CD1c-positive myeloid dendritic cell (primary cell): ENCODE data around the gene DDA1.
"Not testable (repeated sequence)": the region's sequence is repeated elsewhere in the genome, so short reads cannot be mapped to it uniquely, and the experiment has no call there.

Experiments
- DNase-seq: peaks from one replicate; pipeline ENCODE4 v3.0.0-alpha.2; 2016; ENCODE audit errors: extremely low spot score

The DDA1 gene

DNA sequence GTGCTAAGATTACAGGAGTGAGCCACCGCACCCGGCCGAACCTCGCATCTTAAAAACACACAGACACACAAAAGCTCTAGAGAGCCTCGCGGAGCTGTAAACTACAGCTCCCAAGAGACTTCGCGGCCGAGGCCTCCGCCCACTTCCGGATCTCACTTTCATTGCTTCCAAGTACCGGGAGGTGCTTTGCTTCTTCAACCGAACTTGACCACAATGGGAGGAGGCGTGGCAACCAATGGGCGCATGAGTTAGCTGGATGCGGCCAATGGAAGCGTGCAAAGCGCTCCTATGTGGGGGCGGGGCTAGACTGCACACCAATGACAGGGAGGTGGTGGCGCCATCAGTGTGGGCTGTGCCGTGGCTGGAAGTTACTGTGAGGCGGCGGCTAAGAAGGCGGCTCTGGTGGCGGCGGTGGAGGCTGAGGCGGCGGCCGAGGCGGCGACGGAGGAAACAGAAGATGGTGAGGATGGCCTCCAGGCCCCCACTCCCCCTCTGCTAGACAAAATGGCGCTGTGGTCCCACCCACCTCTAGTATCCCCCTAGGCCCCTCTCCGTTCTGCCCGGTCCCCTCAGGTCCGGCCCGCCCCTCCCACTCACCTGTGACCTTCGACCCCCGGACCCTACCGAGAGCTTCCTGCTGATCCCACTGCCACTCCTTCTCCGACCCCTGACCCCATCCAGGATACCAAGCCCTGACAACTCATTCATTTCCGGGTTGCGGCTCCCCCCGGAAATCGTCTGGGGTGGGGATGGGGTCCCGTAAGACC lies at the start of gene DDA1:
Gene DDA1, plus strand, starts transcription at position 366 of the 767 bp plus-strand sequence. Its CDS starts 92 bp downstream, at position 458.
- peak; percentile 100 for DNase-seq

DNA sequence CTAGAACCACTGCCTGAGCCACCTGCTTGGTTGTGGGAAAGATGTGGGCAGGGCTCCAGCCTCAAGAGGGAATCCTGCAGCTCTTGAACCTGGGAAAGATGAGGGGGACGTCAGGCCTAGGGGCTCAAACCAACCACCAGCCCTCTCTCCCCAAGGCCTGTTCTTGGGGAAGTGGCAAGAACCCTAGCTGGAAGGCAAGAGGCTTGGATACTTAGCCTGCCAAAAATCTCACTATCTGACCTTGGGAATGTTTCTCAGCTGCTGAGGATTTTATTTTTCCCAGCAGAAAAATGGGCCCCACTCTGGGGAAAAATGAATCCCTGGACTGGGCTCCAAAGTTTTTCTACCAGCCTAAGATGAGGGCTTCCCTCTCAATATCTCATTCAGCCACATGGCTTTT lies 49.4 kb upstream of the DDA1 start:
- no peak for DNase-seq

DNA sequence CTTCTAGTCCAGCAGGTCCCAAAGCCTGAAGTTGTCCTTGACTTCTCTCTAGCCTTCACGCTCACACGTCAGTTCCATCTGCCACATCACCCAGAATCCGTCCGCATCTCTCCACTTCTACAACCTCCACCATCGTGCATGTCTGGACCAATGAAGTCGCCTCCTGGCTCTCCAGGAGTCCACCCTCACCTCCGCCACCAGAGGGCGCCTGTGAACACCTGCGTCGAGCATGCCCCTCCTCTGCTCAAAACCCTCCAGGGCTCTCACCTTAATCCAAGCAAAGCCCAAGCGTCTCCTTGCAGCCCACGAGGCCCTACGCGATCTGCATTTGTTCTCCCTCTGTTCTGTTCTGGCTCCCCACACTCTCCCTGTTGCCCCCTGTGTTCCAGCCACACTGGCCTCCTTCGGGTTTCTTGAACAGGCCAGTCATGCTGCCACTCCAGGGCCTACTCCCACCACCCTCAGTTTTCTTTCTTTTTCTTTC lies 48.5 kb upstream of the DDA1 start:
- peak; percentile 91 for DNase-seq

DNA sequence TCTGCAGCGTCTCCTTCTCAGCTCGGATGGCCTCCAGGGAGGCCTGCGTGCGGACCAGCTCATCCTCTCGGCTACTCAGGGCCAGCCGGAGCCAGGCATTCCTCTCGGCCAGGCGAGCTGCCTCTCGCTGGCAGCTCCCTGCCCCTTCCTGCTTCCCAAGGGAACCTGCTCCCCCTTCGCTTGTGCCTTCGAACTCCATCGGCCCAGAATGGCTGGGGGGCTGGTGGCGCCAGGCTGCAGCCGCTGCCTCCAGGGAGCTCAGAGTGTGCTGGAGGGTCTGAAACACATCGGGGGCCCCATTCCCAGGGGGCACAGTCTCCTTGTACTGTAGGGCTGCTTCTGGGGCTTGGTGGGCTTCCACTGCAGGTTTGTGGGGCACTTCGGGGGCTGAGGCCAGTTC lies 46.8 kb upstream of the DDA1 start:
- DNase-seq: no peak

- DNase-seq: no peak
Measured at GRCh38 chr19:17263712-17264640, 45.4 kb upstream of the DDA1 start.

- DNase-seq: no peak
Measured at GRCh38 chr19:17264641-17264979, 44.8 kb upstream of the DDA1 start, which contains the start of gene USHBP1. Gene USHBP1, minus strand, starts transcription at chr19:17264745. Its CDS starts 446 bp downstream, at chr19:17264299.

DNA sequence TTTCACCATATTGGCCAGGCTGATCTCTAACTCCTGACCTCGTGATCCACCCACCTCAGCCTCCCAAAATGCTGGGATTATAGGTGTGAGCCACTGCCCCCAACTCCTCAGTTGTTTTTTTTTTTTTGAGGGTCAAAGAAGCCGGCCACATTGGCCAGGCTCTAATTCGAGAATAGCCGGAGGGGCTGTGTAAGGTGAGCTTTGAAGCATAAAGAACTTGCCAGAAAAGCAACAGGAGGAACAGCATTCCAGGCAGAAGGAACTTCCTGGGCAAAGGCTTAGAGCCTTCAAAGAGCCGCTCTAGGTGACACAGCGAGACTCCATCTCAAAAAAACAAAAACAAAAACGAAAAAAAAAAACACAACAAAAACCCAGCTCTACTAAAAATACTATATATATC lies 43.3 kb upstream of the DDA1 start:
- no peak for DNase-seq

- DNase-seq: no peak
Measured at GRCh38 chr19:17266589-17266974, 42.8 kb upstream of the DDA1 start.

DNA sequence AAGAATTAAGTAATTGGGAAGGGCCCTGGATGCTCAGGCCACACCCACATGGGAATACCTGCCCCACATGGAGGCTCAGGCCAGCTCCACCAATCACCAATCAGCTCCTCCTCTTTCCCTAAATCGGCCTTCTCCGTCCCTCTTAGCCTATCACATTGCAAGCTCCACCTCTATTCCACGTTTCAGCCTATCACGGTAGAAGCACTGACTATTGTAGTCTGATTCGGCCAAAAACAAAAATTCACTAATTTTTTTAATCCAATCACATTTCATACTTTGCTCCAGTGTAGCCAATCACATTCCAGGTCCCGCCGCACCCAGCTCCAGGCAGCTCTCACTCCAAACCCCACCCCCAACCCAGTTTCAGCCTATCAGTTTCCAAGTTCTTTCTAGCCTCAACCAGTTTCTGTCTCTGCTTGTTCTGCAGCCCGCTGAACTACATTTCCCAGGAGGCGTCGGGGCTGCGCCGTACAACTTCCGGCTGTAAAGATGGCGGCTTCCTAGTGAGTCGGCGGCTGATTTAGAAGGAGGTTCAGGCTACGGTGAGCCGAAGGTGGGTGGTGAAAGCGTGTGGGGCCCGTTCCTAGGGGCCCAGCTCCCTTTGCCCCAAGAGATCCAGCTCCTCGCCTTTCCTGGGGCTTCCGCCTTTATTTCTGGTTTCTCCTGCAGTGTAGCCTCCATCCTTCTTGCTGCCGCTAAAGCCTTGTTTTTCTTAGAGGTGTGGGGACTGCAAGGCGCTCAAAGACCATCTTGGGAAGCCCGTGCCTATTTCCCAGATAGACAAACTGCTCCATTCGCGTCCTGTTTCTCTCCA lies 42.2 kb upstream of the DDA1 start, which contains the start of gene BABAM1:
Gene BABAM1, plus strand, starts transcription at position 469 of the 814 bp plus-strand sequence. CDS start 1,364 bp downstream, outside the sequence.
- DNase-seq: peak; percentile 98

DNA sequence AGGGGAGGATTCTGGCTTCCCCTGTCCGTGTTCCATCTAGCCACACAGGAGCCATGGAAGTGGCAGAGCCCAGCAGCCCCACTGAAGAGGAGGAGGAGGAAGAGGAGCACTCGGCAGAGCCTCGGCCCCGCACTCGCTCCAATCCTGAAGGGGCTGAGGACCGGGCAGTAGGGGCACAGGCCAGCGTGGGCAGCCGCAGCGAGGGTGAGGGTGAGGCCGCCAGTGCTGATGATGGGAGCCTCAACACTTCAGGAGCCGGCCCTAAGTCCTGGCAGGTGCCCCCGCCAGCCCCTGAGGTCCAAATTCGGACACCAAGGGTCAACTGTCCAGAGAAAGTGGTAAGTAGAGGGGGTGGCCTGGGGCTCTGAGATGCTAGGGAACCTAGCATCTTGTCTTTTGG lies 40.6 kb upstream of the DDA1 start:
- DNase-seq: no peak

DNA sequence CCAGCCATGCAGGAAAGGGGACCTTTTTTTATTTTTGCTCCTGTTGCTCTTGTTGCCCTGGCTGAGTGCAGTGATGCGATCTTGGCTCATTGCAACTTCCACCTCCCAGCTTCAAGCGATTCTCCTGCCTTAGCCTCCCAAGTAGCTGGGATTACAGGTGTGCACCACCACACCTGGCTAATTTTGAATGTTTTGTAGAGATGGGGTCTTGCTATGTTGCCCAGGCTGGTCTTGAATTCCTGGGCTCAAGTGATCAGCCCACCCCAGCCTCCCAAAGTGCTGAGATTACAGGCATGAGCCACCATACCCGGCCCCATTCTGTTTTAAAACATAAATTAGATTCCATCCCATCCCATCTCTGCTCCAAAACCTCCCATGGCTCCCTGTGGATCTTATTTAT lies 34.5 kb upstream of the DDA1 start:
- not testable (repeated sequence) for DNase-seq

GRCh38 chr19:17275441-17276175 lies 33.8 kb upstream of the DDA1 start:
- DNase-seq: no peak

GRCh38 chr19:17279436-17279835 lies 29.9 kb upstream of the DDA1 start:
- DNase-seq: no peak

DNA sequence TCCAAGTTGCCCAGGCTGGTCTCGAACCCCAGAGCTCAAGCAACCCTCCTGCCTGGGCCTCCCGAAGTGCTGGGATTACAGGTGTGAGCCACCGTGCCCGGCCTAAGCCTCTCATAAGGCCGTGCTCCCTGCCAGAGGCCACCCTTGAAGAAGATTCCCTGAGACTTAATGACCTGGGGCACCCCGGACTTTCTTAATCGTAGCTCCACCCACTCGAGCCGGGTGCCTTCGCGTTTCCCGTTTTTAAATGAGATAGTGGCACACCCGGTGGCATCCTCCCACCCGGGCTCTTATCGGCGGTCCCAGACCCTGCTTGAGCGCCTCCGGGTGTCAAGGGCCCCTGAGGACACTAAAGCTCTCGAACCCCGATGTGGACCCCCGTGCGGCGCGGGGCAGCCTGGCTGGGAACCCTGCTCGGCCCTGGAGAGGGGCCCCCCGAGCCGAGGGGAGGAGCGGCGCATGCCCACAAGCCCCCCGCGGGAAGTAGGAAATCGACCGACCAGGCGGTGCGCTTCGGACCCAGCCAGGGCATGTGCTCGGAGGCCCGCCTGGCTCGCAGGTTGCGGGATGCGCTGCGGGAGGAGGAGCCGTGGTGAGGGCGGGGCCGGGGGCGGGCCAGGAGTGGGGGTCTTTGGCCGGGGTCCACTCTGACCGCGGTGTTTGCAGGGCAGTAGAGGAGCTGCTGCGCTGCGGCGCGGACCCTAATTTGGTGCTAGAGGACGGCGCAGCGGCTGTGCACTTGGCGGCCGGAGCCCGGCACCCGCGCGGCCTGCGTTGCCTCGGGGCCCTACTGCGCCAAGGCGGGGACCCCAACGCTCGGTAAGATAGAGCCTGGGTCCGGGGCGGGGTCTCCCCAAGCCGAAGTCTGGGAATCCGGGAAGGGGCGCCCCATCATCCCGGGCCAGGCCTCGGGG lies 27.7 kb upstream of the DDA1 start, which contains the start of gene ANKLE1:
Gene ANKLE1, plus strand, starts transcription at position 511 of the 914 bp plus-strand sequence. Its CDS starts 20 bp downstream, at position 531.
- peak; percentile 84 for DNase-seq

GRCh38 chr19:17282488-17283125 lies 26.8 kb upstream of the DDA1 start:
- DNase-seq: peak; percentile 82

DNA sequence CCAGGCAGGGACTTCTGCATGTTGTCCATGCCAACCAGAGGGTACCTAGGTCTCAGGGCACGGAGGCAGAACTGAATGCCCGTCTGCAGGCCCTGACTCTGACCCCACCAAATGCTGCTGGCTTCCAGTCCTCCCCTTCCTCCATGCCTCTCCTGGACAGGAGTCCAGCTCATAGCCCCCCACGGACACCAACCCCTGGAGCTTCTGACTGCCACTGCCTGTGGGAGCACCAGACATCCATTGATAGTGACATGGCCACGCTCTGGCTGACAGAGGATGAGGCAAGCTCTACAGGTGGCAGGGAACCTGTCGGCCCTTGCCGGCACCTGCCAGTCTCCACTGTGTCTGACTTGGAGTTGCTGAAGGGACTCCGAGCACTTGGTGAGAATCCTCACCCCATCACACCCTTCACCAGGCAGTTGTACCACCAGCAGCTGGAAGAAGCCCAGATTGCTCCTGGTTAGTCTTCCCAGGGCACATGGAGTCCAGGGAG lies 25.8 kb upstream of the DDA1 start:
- DNase-seq: no peak

DNA sequence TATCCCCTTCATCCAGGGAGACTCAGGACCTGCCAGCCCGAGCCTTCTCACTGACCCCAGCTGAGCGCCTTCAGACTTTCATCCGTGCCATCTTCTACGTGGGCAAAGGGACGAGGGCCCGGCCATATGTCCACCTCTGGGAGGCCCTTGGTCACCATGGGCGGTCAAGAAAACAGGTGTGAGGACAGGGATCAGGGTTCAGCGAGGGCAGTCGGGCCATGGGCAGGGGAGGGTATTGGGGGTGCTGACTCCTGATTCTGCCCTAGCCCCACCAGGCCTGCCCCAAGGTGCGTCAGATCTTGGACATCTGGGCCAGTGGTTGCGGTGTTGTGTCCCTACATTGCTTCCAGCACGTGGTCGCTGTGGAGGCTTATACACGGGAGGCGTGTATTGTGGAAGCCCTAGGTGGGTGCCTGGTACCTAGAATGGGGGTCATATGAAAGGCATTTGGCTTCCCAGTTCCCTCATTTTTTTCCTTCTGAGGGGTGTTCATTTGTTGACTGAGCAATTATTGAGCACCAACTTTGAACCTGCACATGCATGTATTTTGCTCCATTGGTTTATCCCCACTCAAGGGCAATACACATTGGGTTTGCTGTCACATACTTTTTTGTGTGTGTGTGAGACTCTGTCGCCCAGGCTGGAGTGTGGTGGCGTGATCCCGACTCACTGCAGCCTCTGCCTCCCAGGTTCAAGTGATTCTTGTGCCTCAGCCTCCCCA lies 23.8 kb upstream of the DDA1 start:
- DNase-seq: no peak

GRCh38 chr19:17286263-17286662 lies 23.1 kb upstream of the DDA1 start:
- no peak for DNase-seq
